SK-N-SH treated with all-trans-retinoic acid at 6 μM for 48 hours (cell line): Measurements from ENCODE around the gene DCDC2C.

Experiments
- ISL1 ChIP-seq: fragments of 250-450 bp; sonication (Bioruptor Pico); IDR thresholded peaks from 2 replicates; pipeline ENCODE4 v2.1.2; 2022; ENCODE audit warnings: mild to moderate bottlenecking, moderate library complexity
- TOX ChIP-seq: fragments of 250-450 bp; sonication (Bioruptor Pico); IDR thresholded peaks from 2 replicates; pipeline ENCODE4 v1.8.0; 2021; ENCODE audit warnings: mild to moderate bottlenecking, moderate library complexity, borderline replicate concordance

GRCh38 chr2:3805201-3805939 lies 102.0 kb downstream of the DCDC2C start:
- TF ChIP-seq TOX (CRISPR knock-in tag) (no peak), ISL1 (CRISPR knock-in tag) (no peak)
